ENCODE data around the gene OR6C2. TPM values are rescaled to one million over a fixed set of nuclear protein-coding genes. Genes with fewer than 3 reads are reported as not detected.

OR6C2 gene
- total RNA-seq, 4 donors from 2014 or later, result not detected

Other genes starting within 250 kb of the OR6C2 start
- gene OR10A7, start 223.1 kb upstream of the OR6C2 start, total RNA-seq, result not detected
- gene OR6C74, start 199.5 kb upstream of the OR6C2 start, total RNA-seq, result not detected
- gene OR6C6, start 147.5 kb upstream of the OR6C2 start, total RNA-seq, result not detected
- not detected for gene OR6C1, start 129.7 kb upstream of the OR6C2 start, total RNA-seq
- not detected for gene OR6C3, start 113.3 kb upstream of the OR6C2 start, total RNA-seq
- not detected for gene OR6C75, start 81.1 kb upstream of the OR6C2 start, total RNA-seq
- gene OR6C65, start 43.5 kb upstream of the OR6C2 start, total RNA-seq, result not detected
- gene OR6C76, start 17.8 kb upstream of the OR6C2 start, total RNA-seq, result not detected
- gene OR6C70, start 26.1 kb downstream of the OR6C2 start, total RNA-seq, result not detected
- not detected for gene OR6C68, start 48.3 kb downstream of the OR6C2 start, total RNA-seq
- not detected for gene OR6C4, start 105.5 kb downstream of the OR6C2 start, total RNA-seq
- not detected for gene OR2AP1, start 128.4 kb downstream of the OR6C2 start, total RNA-seq
- not detected for gene OR10P1, start 192.8 kb downstream of the OR6C2 start, total RNA-seq

Data from gastroesophageal sphincter (tissue), 4 donors.